8988T (cell line): ENCODE data around the gene PCSK6.

ENCODE experiments used
- DNase-seq: peaks from one replicate; pipeline ENCODE4 v3.0.0; 2011

The PCSK6 gene

GRCh38 chr15:101264911-101265641 lies 224.4 kb downstream of the PCSK6 start:
- DNase-seq = no peak

DNA sequence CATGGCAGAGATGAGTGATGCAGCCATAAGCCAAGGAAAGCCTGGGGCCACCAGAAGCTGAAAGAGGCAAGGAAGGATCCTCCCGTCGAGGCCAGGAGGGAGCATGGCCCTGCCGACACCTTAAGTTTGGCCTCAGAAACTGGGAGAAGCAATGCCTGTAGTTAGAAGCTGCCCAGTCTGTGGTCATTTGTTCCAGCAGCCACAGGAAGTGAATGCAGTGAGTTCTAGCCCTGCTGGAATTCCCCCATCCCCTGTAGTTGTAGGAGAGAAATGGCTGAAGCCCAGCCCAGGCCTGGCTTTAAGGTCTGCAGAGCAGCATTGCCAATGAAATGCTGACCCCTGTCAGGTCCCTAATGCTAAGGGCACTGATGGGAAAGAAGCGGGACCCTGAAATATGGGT lies 225.5 kb downstream of the PCSK6 start:
- DNase-seq = no peak

DNA sequence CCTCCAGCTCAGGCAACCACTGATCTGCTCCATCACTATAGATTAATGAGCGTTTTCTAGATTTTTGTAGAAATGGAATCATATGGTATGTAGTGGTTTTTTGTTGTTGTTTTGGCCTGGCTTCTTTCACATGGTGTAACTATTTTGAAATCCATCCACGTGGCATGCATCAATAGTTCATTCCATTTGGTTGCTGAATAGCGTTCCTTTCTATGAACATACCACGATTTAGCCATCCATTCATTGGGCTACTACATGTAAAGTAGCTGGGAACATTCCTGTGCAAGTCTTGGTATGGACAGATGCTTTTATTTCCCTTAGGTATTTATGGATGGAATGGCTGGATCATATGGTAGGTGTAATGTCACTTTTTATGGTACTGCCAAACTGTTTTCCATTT lies 227.0 kb downstream of the PCSK6 start:
- DNase-seq = no peak

DNA sequence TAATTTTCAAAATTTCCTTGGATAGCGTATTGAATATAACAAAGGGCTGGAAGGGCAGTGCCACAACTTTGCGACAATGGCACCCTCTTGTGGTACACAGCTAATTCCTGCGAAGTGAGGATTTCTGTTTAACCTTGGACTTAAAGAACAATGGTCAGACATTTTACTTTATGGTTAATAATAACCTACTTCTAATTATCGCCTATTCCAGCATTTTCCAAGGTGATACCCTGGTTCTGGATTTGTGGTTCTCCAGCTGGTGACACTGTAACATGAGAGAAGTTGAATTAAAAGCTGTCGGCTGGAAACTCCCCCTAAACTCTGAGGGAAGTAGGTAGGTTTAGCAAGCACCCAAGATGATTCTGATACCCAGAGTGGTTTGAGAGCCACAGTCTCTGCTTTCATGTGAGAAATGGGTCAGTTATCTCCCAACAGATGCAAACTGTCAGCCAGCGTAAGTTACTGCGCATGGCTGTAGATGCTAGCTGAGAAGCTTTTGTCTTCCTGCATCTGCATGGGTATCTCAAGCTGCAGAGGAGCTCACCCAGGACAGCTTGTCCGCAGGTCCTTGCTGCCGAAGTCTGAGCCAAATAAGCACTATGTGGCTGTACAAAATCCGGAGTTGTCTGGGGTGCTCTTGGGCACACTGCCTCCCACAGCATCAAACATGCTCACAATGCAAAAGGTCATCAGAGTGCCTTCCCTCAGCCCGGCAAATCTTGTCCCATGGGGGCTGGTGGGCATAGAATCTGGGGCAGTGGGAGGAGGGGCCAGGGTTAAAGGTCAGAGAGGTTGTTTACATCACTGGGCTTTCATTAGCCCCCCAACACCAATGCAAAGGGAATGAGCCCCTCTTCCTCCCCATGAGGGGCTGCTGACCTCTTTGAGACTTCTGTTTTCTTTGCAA lies 231.0 kb downstream of the PCSK6 start:
- no peak for DNase-seq

DNA sequence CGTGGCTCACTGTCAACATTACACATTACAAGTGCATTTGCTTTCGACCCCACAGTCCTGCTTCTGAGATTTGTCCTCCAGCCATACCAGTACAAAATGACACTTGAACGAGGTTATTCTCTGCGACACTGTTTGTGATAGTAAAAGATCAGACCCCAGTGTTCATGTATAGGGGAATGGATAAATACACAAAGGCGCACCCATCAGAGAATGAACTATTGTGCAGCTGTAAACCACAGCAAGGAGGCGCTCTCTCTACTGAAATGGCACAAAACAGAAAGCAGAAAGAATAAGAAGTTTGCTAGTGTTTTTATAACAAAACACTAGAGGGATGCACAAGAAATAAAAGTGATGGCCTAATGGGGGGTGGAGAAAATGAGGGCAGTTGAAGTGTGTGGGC lies 232.8 kb downstream of the PCSK6 start:
- DNase-seq = no peak

GRCh38 chr15:101255615-101256241 lies 233.8 kb downstream of the PCSK6 start:
- no peak for DNase-seq

GRCh38 chr15:101255051-101255395 lies 234.5 kb downstream of the PCSK6 start:
- DNase-seq = no peak

- no peak for DNase-seq
These were observed 235.1 kb downstream of the PCSK6 start for GRCh38 chr15:101254157-101255050.
